Stimulated activated CD4-positive, alpha-beta T cell treated with anti-CD3 and anti-CD28 coated beads, Interleukin-4, amount 100 ng/mL, for 24 hours (primary cell): ENCODE data around the gene MNAT1.
A peak's percentile ranks its signal among the peaks of the same experiment; 100 is the strongest.
"Not testable (repeated sequence)": the region's sequence is repeated elsewhere in the genome, so short reads cannot be mapped to it uniquely, and the experiment has no call there.

Experiments used
- DNase-seq: peaks from one replicate; pipeline ENCODE4 v3.0.0-alpha.2; 2020

Gene MNAT1

DNA sequence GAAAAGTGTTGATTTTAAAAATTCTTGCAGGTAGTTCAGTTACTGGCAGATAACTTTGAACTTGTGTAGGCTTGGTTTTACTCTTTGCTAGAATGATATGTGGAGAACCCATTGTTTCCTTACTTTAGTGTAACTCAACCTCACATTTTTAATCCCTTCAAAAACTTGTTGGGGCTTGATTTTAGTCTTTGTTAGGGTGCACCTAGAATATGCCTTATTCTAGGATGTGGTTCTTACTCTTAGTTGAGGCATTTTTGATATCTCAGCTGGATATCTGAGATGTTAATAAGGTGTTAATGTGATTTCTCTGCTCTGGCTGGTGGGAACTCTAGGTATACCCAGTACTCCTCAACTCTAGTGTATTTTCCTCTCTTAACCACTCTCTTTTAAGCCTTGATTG lies 10.0 kb downstream of the MNAT1 start:
- DNase-seq = no peak

DNA sequence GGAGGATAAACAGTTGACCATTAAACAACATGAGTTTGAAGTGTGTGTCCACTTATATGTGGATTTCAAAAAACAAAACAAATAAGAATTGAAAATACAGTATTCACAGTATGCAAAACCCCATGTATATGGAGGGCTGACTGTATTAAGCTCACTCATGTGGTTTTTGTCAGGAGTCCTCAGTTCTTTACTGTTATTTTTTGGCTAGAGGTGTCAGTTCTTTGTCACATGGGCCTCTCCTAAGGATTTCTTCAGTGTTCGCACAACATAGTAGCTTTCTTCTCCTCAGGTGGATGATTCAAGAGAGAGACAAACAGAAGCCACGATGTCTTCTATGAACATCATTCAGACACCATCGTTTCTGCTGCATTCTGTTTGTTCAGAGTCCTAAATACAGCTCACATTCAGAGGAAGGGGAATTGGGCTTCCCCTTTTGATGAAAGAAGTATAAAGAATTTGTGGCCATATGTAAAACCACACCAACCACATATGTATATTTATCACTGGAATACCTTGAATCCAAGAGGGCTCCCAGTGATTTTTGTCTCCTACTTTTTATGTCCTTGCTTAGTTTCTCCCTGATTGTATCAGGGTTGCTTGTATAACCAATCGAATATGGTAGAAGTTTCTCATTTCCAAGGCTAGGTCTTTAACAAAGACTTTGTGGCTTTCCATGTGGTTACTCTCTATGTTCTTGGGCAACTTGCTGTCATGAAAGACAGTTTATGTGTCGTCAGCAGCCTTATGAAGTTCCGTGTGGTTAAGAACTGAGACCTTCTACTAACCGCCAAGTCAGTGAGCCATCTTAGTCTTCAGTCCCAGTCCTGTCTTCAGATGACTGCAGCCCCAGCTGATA lies 18.9 kb downstream of the MNAT1 start:
- DNase-seq = peak; percentile 60

DNA sequence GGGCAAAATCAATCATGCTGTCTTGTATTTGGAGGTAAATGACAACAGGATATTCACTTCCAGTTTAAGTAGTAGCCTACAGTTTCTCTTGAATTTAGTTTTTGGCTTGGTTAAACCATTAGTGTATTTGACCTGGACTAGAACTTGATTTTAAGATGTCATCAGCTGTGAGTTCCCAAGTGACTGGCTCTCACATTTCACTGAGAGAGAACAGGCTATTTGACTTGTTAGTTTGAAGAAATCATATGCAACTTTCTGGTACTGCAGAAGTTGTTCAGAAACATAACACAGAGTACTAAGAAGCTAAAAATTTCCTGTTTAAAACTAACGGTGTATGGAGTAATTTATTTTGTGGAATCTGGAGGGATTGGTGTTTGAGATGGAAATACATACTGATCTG lies 22.3 kb downstream of the MNAT1 start:
- DNase-seq = no peak

DNA sequence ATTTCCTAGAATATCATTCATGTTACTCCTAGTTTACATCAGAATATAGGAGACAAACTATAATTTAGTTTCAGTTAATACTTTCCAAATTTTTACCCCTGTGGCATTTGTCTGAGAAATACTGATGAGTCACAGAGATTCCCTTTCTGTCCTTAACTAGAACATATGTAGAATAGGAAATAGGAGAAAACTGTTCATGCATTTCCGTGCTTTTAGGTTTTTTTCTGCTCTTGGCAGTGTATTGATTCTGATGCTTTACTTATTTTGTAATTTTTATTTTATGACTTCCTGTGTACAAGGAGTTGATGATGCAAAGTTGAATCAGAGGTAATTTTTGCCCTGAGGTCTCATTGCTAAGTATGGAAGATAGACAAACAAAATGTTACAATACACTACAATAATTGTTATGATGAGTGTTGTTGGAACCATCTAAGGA lies 23.0 kb downstream of the MNAT1 start:
- no peak for DNase-seq

DNA sequence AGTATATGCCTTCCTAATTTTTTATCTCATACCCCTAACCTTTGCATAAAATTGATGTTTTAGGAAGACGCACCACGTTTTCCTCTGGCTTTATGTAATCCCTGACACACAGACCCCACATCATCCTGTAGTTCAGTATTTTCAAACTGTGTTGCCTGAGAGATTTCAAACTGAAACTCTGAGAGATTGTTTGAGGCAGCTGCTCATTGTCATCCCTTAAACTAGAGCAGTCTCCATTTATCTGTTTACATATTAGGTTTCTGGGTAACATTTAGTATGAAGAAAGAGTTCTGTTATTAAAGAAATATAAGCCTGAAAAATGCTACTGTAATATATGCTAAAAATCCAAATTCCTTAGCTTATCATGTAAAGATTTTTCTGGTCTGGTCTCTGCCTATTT lies 24.3 kb downstream of the MNAT1 start:
- DNase-seq = no peak

DNA sequence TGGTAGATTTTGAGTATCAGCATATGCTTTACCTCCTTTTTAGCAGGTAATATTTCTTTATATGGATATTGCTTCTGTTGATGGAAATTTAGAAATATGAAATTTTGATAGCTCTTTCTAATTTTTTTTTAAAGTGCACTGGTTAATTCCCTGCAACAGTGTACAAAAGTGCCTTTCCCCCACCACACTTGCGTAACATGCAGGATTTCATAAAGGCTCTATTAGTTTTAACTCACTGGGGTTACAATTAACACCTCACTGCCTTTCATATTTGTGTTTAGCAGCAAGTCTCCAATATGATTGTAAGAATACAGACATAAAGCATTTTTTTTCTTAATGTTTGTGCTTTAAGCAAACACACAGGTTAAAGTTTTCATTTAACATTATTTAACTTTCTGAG lies 25.6 kb downstream of the MNAT1 start:
- no peak for DNase-seq

DNA sequence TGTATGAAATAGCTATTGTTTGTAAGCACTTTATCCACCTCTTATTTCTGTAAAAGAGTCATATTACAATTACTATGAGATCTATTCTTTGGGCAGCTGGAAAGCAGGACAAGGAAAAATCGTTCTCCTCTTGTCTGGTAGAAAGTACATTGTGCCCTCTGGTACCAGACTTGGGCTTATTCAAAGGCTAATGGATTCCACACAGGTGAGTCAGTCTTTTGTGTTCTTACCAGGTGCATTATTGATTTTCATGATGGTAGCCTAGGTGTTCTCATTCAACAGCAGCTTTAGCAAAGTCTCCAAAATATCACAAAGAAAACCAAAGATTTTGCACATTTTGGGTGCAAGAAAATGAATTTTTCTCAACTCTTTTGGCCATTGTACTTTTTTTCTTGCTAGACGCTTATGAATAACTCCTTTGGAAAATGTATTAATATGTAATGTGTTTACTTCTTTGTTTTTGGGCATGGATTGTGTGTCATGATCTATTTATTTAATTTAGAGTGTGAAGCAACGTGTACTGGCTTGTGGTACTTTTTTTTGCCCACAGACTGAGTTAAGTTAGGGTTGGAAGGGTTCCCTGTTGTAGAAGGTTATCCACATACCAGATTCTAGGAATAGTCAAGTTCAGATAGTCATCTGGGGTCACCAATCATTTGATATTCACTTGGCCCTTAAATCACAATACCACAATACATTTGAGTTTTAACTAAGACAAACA lies 26.2 kb downstream of the MNAT1 start:
- no peak for DNase-seq

DNA sequence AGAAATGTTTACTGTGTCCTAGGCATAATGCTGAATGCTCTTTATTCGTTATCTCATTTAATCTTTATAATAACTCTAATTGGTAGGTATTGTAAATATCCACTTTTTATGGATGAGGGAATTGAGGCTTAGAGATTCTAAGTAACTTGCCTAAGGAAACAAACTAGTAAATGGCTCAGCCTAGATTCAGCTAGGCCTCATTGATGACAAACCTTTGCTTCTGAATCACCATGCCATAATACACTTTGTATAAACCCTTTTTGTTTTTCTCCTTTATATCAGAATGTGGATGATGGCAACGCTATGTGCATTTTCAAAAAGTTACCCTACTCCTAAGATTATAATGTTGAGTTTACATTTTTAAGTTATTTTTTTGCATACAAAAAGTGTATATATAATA lies 34.0 kb downstream of the MNAT1 start:
- DNase-seq = no peak

DNA sequence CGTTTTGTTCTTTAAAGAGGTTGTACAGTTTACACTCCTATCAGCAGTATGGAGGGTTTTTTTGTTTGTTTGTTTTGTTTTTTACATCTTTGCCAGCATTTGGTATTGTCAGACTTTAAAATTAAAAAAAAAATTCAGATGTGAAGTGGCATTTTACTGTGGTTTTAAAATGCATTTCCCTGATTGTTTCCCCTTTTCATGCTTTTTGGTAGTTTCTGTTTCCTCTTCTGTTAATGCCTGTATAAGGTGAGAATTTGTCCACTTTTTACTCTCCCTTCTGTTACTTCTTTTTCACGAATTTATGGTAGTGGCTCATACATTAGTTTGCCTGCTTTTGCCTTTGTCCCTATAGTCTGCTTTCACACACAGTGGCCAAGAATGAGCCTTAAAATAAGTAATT lies 36.6 kb downstream of the MNAT1 start:
- no peak for DNase-seq

DNA sequence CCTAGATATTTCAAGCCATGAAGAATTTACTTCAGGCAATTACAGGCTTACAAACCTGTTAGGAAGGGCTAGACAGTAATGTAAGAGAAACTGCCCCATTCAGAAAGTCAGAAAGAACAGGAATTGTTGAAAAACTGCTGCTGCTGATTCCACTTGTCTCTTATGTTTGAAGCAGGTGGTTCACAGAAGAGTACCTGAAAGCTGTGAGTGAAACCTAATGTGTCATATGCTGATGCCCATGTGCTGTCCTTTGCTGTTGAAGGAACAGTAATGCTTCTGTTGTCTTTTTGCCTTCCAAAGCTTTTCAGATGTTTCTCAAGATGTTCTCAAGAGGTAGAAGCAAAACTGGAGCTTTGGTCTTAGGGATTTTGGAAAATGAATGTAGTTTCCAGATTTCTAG lies 39.0 kb downstream of the MNAT1 start:
- DNase-seq = no peak

DNA sequence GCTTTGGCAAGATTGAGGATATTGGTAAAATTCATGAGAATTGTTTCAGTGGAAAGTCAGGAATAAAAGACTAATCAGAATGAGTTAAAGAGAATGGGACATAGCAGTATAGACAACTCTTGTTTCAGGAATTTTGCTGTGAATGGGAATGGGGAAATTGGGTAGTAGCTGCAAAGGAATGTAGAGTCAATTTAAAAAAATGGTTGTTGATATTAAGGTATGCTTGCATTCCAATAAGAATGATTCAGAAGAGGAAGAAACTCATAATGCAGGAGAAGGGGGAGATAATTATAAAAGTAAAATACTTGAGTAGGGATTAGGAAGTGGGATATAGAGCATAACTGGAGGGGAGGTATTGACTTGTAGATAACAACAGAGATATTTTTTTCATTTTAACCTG lies 40.7 kb downstream of the MNAT1 start:
- DNase-seq = no peak

DNA sequence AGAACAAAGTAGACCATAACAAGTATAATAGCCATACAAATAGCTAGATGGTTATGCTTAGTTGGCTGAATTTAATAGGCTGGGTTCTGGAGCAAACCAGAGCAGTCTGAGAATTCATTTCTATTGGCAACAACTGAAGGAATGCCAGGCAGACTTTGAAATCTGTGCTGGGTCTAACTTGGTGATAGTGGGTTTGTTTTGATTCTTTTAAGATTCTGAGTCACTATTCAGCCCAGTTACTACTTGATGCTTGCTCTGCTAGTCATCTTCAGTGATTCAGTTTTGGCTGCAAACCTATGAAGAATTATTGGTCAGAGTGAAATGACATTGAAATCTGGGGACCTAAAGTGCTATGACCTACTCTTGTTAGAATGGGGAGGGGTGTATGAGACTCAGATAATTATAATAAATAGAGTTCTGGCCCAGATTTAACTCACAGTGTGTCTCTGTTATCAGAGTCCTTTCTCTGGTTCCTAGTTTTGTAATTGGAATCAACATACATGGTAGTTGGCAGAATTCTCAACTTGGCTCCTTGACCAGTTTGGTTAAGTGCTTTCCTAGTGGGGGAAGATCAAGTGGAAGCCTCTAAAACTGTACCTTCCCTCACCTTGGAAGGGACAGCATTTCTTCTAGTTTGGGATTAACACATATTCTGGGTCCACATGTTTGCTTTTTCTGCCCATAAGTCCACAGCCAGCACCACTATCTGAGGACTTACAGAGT lies 43.5 kb downstream of the MNAT1 start:
- DNase-seq = no peak

DNA sequence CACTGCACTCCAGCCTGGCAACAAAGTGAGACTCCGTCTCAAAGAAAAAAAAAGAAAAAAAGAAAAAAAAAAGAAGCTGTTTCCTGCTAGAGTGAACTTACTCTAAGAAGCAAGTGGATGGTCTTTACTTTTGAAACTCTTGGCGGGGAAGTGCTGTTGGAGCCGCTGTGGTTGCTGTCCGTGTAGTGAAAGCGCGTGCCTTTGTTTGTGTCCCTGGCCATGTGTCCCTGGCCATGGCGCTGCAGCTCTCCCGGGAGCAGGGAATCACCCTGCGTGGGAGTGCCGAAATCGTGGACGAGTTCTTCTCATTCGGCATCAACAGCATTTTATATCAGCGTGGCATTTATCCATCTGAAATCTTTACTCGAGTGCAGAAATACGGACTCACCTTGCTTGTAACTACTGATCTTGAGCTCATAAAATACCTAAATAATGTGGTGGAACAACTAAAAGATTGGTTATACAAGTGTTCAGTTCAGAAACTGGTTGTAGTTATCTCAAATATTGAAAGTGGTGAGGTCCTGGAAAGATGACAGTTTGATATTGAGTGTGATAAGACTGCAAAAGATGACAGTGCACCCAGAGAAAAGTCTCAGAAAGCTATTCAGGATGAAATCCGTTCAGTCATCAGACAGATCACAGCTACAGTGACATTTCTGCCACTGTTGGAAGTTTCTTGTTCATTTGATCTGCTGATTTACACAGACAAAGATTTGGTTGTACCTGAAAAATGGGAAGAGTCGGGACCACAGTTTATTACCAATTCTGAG lies 45.4 kb downstream of the MNAT1 start:
- DNase-seq = not testable (repeated sequence)

DNA sequence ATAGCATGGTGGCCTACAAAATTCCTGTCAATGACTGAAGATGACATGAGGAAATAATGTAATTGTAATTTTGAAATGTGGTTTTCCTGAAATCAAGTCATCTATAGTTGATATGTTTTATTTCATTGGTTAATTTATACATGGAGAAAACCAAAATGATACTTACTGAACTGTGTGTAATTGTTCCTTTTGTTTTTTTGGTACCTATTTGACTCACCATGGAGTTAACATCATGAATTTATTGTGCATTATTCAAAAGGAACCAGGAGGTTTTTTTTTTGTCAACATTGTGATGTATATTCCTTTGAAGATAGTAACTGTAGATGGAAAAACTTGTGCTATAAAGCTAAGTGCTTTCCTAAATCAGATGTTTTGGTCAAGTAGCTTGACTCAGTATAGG lies 46.0 kb downstream of the MNAT1 start:
- DNase-seq = not testable (repeated sequence)

DNA sequence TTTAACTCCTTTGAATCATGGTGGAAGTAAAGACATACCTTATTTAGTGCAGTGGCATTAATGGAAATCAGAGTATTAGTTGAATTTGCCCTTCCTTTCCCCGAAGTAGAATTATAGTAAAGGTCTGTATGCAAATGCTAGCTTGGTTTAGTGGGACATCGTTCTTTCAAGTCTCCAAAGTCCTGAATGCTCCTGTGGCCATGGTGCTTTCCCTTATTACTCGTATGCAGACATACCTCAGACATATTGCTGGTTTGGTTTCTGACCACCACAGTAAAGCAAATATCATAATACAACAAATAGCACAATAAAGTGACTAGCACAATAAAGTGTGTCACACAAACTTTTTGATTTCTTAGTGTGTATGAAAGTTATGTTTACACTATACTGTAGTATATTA lies 52.3 kb downstream of the MNAT1 start:
- DNase-seq = no peak

DNA sequence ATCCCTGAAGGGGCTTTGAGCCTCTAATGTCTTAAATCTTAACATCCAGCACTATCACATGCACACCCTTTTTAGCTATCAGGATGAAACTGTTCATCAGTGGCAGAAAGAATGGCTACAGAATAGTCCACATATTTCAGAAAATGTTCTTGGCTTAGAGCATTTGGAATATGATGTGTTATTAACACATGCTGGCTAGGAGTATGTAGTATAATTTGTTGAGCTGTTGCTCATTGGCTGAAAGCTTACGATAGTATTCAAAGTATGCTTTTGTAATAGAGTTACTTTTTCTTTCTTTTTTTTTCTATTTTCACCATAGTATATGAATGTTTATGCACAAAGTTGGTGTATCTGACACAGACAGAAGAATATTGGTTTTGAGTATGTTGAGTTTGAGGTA lies 55.1 kb downstream of the MNAT1 start:
- DNase-seq = no peak

DNA sequence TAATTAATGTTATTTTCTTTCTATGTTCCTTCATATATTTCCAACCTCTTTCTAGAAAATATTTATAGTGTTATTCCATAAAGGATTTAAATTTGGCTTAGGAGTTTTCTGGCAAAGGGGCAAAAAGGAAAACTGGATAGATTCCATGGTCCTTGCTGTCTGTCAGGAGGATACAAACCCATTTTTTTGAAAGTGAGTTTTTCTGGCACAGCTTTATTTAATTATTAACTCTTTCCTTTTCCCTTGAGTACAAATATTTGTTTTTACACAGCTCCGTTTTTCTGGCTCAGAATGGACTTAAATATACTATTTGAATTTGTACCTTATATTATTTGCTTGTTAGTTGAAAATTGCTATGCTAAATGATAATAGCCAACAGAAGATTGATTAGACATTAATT lies 56.3 kb downstream of the MNAT1 start:
- DNase-seq = no peak

DNA sequence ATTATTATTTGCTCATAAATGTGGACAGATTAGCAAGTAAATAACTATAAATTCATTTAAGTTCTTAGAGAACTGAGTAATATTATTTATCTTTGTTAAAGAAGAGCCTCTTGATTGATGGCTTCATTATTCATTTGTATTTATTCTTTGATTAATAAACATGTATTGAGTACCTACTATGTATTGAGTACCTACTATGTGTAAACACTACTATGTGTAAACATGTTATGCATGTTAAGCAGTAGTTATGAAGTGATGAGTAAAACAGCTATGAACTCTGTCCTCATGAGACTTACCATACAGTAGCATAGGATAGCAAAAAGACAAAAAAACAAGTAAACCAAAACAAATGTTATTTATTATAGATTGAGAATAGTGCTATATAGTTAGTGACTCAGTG lies 61.9 kb downstream of the MNAT1 start:
- no peak for DNase-seq

DNA sequence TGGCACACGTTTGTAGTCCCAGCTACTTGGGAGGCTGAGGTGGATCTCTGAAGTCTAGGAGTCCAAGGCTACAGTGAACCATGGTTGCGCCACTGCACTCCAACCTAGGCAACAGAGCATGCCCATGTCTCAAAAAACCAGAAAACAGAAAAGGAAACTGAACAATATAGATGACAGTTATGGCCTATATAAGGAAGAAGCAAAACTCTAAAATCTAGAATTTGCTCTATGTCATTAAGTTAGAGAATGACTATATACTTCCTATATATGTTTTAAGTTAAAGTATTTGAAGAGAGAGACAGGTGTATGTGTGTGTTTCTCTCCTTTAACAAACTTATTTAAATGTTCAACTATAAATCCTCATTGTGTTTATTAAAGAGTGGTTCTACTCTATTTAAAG lies 65.8 kb downstream of the MNAT1 start:
- DNase-seq = no peak

DNA sequence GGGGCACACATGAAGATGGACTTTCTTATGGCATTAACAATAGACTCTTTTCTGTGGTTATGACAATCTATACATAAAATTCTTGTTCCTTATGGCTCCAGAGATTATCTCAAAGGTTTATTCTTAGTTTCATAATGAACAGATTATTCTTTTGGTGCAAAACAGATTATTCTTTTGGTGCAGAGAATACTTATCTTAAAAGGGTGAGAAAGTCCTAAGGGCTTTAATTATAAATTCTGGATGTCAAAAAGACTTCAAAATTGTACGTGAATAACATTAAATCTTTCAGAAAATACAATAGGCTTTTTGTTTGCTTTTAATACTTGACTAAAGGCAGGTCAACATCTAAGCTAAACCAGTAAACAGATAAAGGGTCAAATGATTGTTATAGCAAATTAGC lies 69.3 kb downstream of the MNAT1 start:
- no peak for DNase-seq

DNA sequence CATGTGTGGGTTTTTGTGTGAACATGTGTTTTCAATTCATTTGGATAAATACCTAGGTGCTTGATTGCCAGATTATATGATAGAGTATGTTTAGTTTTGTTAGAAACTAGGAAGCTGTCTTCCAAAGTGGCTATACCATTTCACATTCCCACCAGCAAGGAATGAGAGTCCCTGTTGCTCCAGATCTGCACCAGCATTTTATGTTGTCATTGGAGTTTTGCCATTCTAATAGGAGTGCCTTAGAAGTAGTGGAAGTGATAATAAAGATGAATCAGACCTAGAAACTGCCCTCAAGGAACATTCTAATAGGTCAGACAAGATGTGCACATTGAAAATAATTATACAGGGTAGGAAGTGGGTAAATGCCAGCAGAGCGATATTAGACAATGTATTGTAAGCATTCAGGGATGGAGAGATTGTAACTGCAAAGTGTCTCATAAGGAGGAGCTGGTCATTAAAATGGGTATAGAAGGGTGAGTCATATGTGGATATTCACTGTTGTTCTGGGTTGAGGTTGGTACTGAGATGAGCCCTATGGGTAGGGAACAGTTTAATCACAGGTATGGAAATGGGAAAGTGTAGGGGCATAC lies 71.4 kb downstream of the MNAT1 start:
- DNase-seq = no peak

DNA sequence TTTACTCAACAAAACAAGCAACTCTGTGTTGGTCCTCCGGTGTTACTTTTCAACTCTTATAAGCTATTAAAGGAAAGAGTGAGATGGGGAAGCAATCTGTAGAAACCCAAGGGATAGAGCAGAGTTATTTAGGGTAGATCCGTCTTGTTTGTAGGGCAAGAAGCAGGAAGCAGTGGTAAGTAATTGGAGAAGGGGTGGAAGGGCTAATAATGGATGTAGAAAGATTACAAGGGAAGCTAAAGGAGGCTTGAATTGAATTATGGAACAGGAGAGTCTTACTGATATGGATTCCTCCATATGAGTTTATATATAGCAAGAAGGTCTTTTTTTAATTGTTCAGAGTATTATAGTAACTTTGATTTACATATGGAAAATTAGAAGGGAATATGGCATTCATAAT lies 72.7 kb downstream of the MNAT1 start:
- DNase-seq = no peak

DNA sequence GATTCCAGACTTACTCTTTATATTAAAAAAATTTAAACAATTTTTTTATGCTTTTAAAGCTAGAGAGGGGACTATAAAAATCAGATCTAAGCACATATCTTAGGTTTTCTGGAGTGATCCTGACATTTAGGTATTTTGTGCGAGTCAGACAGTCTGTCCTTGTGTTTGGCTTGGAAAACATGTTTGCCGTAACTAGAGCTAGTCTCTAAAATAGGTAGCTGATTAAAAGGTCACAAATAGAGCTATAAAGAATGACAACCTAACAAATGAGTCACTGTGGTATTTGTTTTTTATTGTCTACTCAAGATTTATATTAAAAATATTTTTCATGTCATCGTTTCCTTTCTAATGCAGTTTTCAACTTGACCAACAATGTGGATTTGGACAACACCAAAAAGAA lies 73.4 kb downstream of the MNAT1 start:
- no peak for DNase-seq
